H9 (cell line): ENCODE results near the gene BAX. TPM values are rescaled to one million over a fixed set of nuclear protein-coding genes. Genes with fewer than 3 reads are reported as not detected.

Source experiments
- DNase-seq: peaks from one replicate; pipeline ENCODE4 v3.0.0-alpha.2; 2017
- H2AFZ ChIP-seq: one replicate; pipeline ENCODE4 v1.6.1; 2013; ENCODE audit warnings: mild to moderate bottlenecking, low read length, control low read depth, moderate library complexity
- H2AK5ac ChIP-seq: 2 replicates; pipeline ENCODE4 v1.6.1; 2013; ENCODE audit warnings: low read length, control low read depth, mixed read lengths; ENCODE audit not compliant: insufficient read length
- H2BK120ac ChIP-seq: one replicate; pipeline ENCODE4 v1.6.1; 2013; ENCODE audit warnings: low read depth, mild to moderate bottlenecking, low read length, control low read depth, inconsistent platforms; ENCODE audit not compliant: poor library complexity, severe bottlenecking
- H2BK12ac ChIP-seq: 2 replicates; pipeline ENCODE4 v1.6.1; 2013; ENCODE audit warnings: low read length, control low read depth, mixed read lengths, low read depth; ENCODE audit not compliant: insufficient read length
- H2BK15ac ChIP-seq: 2 replicates; pipeline ENCODE4 v1.6.1; 2013; ENCODE audit warnings: low read depth, low read length, control low read depth
- H2BK20ac ChIP-seq: one replicate; pipeline ENCODE4 v1.6.1; 2013; ENCODE audit warnings: low read depth, mild to moderate bottlenecking, low read length, control low read depth, inconsistent platforms; ENCODE audit not compliant: poor library complexity, severe bottlenecking
- H2BK5ac ChIP-seq: 2 replicates; pipeline ENCODE4 v1.6.1; 2013; ENCODE audit warnings: low read length, control low read depth, mixed read lengths; ENCODE audit not compliant: insufficient read length
- H3K14ac ChIP-seq: 2 replicates; pipeline ENCODE4 v1.6.1; 2013; ENCODE audit warnings: low read length, control low read depth; ENCODE audit not compliant: insufficient read depth
- H3K18ac ChIP-seq: 2 replicates; pipeline ENCODE4 v1.6.1; 2013; ENCODE audit warnings: low read depth, mild to moderate bottlenecking, mixed read lengths, low read length, control low read depth; ENCODE audit not compliant: insufficient read length
- H3K23ac ChIP-seq: 2 replicates; pipeline ENCODE4 v1.6.1; 2013; ENCODE audit warnings: low read length, control low read depth, mixed read lengths, low read depth; ENCODE audit not compliant: insufficient read length
- H3K23me2 ChIP-seq: 2 replicates; pipeline ENCODE4 v1.6.1; 2013; ENCODE audit warnings: low read depth, mild to moderate bottlenecking, mixed read lengths, low read length, control low read depth; ENCODE audit not compliant: insufficient read length, poor library complexity, severe bottlenecking
- H3K27ac ChIP-seq: 2 replicates; pipeline ENCODE4 v1.5.1; 2013; ENCODE audit warnings: low read length, control low read depth, mixed read lengths, low read depth; ENCODE audit not compliant: insufficient read length
- H3K27me3 ChIP-seq: 2 replicates; pipeline ENCODE4 v1.6.1; 2013; ENCODE audit warnings: low read length, control low read depth, inconsistent platforms; ENCODE audit not compliant: insufficient read depth
- H3K4ac ChIP-seq: 2 replicates; pipeline ENCODE4 v1.6.1; 2013; ENCODE audit warnings: low read depth, mild to moderate bottlenecking, control low read depth, inconsistent platforms, low read length, moderate library complexity
- H3K4me1 ChIP-seq: 2 replicates; pipeline ENCODE4 v1.6.1; 2013; ENCODE audit warnings: low read length, control low read depth, inconsistent platforms; ENCODE audit not compliant: insufficient read depth
- H3K4me2 ChIP-seq: 2 replicates; pipeline ENCODE4 v1.6.1; 2013; ENCODE audit warnings: low read length, control low read depth, mixed read lengths; ENCODE audit not compliant: insufficient read length, insufficient read depth
- H3K56ac ChIP-seq: 2 replicates; pipeline ENCODE4 v1.6.1; 2013; ENCODE audit warnings: low read depth, mild to moderate bottlenecking, mixed read lengths, low read length, control low read depth; ENCODE audit not compliant: insufficient read length
- H3K79me1 ChIP-seq: 2 replicates; pipeline ENCODE4 v1.6.1; 2013; ENCODE audit warnings: low read depth, mild to moderate bottlenecking, moderate library complexity, low read length, control low read depth, inconsistent platforms; ENCODE audit not compliant: insufficient read depth, poor library complexity, severe bottlenecking
- H3K79me2 ChIP-seq: 2 replicates; pipeline ENCODE4 v1.6.1; 2013; ENCODE audit warnings: low read length, control low read depth, inconsistent platforms; ENCODE audit not compliant: insufficient read depth
- H3K9ac ChIP-seq: 2 replicates; pipeline ENCODE4 v1.6.1; 2013; ENCODE audit warnings: low read length, control low read depth, mixed read lengths; ENCODE audit not compliant: insufficient read length; ENCODE audit errors: extremely low read depth
- H3K9me3 ChIP-seq: one replicate; pipeline ENCODE4 v1.6.1; 2013; ENCODE audit warnings: low read depth, low read length, inconsistent platforms; ENCODE audit not compliant: control insufficient read depth
- H3T11ph ChIP-seq: one replicate; pipeline ENCODE4 v1.6.1; 2013; ENCODE audit warnings: mild to moderate bottlenecking, low read length, control low read depth, inconsistent platforms
- H4K20me1 ChIP-seq: one replicate; pipeline ENCODE4 v1.6.1; 2013; ENCODE audit not compliant: control insufficient read depth, insufficient read length, insufficient read depth
- H4K5ac ChIP-seq: 2 replicates; pipeline ENCODE4 v1.6.1; 2013; ENCODE audit warnings: low read depth, mild to moderate bottlenecking, mixed read lengths, low read length, control low read depth; ENCODE audit not compliant: insufficient read length
- H4K8ac ChIP-seq: replicated peaks from 2 replicates; pipeline ENCODE4 v1.6.1; 2013; ENCODE audit warnings: low read length, control low read depth, mixed read lengths, low read depth; ENCODE audit not compliant: insufficient read length
- H4K91ac ChIP-seq: 2 replicates; pipeline ENCODE4 v1.6.1; 2013; ENCODE audit warnings: low read depth, mild to moderate bottlenecking, moderate library complexity, mixed read lengths, low read length, control low read depth; ENCODE audit not compliant: insufficient read length
- H3K27ac Mint-ChIP-seq, 3 experiments: 2 replicates in 2 of 3; 3 replicates in 1 of 3; pipeline ENCODE4 v1.8.0; 2020 to 2021; ENCODE audit warnings: mixed read lengths in 3 of 3, mild to moderate bottlenecking in 1 of 3, moderate library complexity in 1 of 3
- H3K27me3 Mint-ChIP-seq: 2 replicates; pipeline ENCODE4 v1.8.0; 2021; ENCODE audit warnings: low read depth, mild to moderate bottlenecking, moderate library complexity, mixed read lengths
- H3K36me3 Mint-ChIP-seq, 3 experiments: 2 replicates in 2 of 3; 3 replicates in 1 of 3; pipeline ENCODE4 v1.8.0; 2020 to 2021; ENCODE audit warnings: low read depth in 3 of 3, mixed read lengths in 3 of 3; ENCODE audit not compliant: insufficient read depth in 1 of 3
- H3K4me1 Mint-ChIP-seq, 2 experiments: 2 replicates each; pipeline ENCODE4 v1.8.0; 2020; ENCODE audit warnings: mixed read lengths in 2 of 2
- H3K4me3 Mint-ChIP-seq, 2 experiments: 2 replicates in 1 of 2; 3 replicates in 1 of 2; pipeline ENCODE4 v1.8.0; 2020 to 2021; ENCODE audit warnings: mild to moderate bottlenecking in 2 of 2, mixed read lengths in 2 of 2, moderate library complexity in 1 of 2
- H3K9me3 Mint-ChIP-seq, 2 experiments: 2 replicates in 1 of 2; 3 replicates in 1 of 2; pipeline ENCODE4 v1.8.0; 2020; ENCODE audit warnings: mild to moderate bottlenecking in 2 of 2, mixed read lengths in 2 of 2, moderate library complexity in 1 of 2
- WGBS: extraction: QIAGEN DNeasy Blood & Tissue Kit; methylation state at CpG from one replicate; pipeline ENCODE4 v1.1.7; 2013; ENCODE audit warnings: missing lambda C conversion rate, low lambda C conversion rate, mixed read lengths; ENCODE audit not compliant: insufficient read length; ENCODE audit errors: extremely low coverage; 5-methylcytosine and 5-hydroxymethylcytosine counted together
- total RNA-seq: library from RNA; stranded (reverse); gene quantifications from 2 replicates; pipeline ENCODE4 v1.2.1, GENCODE V29; 2021
- TF ChIP-seq, protein P1 (sequence below): fragments of 200-600 bp; sonication (generic); conservative IDR thresholded peaks from 3 replicates; pipeline ENCODE4 v1.8.0; 2021; ENCODE audit warnings: antibody characterized with exemption, mild to moderate bottlenecking

Gene BAX
- total RNA-seq, 1 experiment from 2014 or later, result 310 TPM

DNA sequence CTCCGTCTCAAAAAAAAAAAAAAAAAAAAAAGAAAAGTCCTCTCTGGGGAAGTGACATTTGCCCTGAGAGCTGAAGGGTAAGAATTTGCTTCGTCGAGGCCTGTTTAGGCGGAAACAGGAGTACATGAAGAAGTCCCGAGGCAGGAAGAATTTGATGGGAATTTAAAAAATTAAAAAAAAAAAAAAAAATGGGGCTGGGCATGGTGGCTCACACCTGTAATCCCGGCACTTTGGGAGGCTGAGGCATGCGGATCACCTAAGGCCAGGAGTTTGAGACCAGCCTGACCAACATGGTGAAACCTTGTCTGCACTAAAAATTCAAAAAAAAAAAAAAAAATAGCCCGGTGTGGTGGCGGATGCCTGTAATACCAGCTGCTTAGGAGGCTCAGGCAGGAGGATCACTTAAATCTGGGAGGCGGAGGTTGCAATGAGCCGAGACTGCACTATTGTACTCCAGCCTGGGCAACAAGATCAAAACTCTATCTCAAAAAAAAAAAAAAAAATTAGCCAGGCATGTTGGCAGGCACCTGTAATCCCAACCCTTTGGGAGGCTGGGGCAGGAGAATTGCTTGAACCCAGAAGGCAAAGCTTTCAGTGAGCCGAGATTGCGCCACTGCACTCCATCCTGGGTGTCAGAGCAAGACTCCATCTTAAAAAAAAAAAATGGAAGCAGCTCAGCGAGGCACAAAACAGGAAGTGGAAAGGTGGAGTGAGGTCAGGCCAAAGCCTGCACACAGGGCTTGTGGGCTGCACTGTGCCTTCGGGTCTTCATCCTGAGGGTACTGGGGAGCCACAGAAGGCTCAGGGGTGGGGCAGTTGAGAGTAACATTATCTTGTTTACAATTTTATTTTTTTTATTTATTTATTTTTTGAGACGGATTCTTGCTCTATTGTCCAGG is 4.9 kb downstream of the BAX start:
- H3K4me1 Mint-ChIP-seq, result peaks cover 33 to 38% of the 10 kb centered on the region in 2 experiments
- Histone ChIP-seq H3K79me2 (no peaks in the 10 kb centered on the region), H2BK12ac (no peak overlapping the region), H4K8ac (no peak overlapping the region), H3K9ac (no peak overlapping the region), H3K23me2 (peaks cover 12% of the 10 kb centered on the region), H3K9me3 (no peaks in the 10 kb centered on the region), H2AFZ (no peak overlapping the region), H2BK15ac (no peak overlapping the region), H2BK5ac (no peak overlapping the region), H4K5ac (no peak overlapping the region), H4K91ac (no peak overlapping the region), H3K4me1 (no peaks in the 10 kb centered on the region; the same call in 1 of the 2 replicates), H2BK120ac (no peak overlapping the region), H3K4ac (no peak overlapping the region), H2AK5ac (no peak overlapping the region), H3T11ph (no peak overlapping the region), H3K4me2 (no peak overlapping the region), H3K27me3 (no peaks in the 10 kb centered on the region), H3K27ac (no peak overlapping the region), H3K14ac (no peak overlapping the region), H3K56ac (no peak overlapping the region), H3K18ac (no peak overlapping the region), H3K23ac (no peak overlapping the region), H3K79me1 (peaks cover 4% of the 10 kb centered on the region), H4K20me1 (no peaks in the 10 kb centered on the region), H2BK20ac (no peak overlapping the region)
- DNase-seq, result no peak
- TF ChIP-seq, protein P1, sequence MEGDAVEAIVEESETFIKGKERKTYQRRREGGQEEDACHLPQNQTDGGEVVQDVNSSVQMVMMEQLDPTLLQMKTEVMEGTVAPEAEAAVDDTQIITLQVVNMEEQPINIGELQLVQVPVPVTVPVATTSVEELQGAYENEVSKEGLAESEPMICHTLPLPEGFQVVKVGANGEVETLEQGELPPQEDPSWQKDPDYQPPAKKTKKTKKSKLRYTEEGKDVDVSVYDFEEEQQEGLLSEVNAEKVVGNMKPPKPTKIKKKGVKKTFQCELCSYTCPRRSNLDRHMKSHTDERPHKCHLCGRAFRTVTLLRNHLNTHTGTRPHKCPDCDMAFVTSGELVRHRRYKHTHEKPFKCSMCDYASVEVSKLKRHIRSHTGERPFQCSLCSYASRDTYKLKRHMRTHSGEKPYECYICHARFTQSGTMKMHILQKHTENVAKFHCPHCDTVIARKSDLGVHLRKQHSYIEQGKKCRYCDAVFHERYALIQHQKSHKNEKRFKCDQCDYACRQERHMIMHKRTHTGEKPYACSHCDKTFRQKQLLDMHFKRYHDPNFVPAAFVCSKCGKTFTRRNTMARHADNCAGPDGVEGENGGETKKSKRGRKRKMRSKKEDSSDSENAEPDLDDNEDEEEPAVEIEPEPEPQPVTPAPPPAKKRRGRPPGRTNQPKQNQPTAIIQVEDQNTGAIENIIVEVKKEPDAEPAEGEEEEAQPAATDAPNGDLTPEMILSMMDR, result no peak
- no peak overlapping the region for H3K27ac Mint-ChIP-seq
- no peaks in the 10 kb centered on the region; a peak in 1 of 5 replicates for H3K9me3 Mint-ChIP-seq
- H3K36me3 Mint-ChIP-seq, result peaks cover 17 to 59% (median 48%) of the 10 kb centered on the region in 3 experiments; a peak in 6 of 7 replicates
- WGBS, result no CpG with 5 or more reads among the region's 16 CpGs
- H3K27me3 Mint-ChIP-seq, result no peaks in the 10 kb centered on the region
- H3K4me3 Mint-ChIP-seq, result no peak overlapping the region
